HG02852 (cell line): ENCODE data around the gene QRFP.

Experiments used
- ATAC-seq: cut with Tn5 transposase; IDR thresholded peaks from one replicate; pipeline ENCODE4 v1.9.1; 2021; ENCODE audit warnings: mild to moderate bottlenecking, moderate library complexity; ENCODE audit not compliant: unreplicated experiment

Gene QRFP

GRCh38 chr9:130896233-130897014 is at the start of gene QRFP:
QRFP (minus strand) TSS chr9:130896812; CDS start chr9:130893838, 2,974 bp downstream.
- no peak for ATAC-seq

- no peak for ATAC-seq
Measured at GRCh38 chr9:130945173-130945572, 48.6 kb upstream of the QRFP start.

- no peak for ATAC-seq
Measured at GRCh38 chr9:130944510-130945058, 48.0 kb upstream of the QRFP start.

- no peak for ATAC-seq
Measured at GRCh38 chr9:130943777-130944176, 47.2 kb upstream of the QRFP start.

- ATAC-seq: no peak
Measured at GRCh38 chr9:130943221-130943620, 46.6 kb upstream of the QRFP start.

GRCh38 chr9:130942679-130943078 is 46.1 kb upstream of the QRFP start:
- ATAC-seq: no peak

- ATAC-seq: no peak
Measured at GRCh38 chr9:130942084-130942483, 45.5 kb upstream of the QRFP start.

- no peak for ATAC-seq
Measured at GRCh38 chr9:130940693-130941576, 44.3 kb upstream of the QRFP start.

- no peak for ATAC-seq
Measured at GRCh38 chr9:130940027-130940549, 43.5 kb upstream of the QRFP start.

GRCh38 chr9:130939405-130940026 is 42.9 kb upstream of the QRFP start:
- ATAC-seq: no peak

- ATAC-seq: no peak
Measured at GRCh38 chr9:130938652-130939404, 42.2 kb upstream of the QRFP start, which contains the start of gene FIBCD1. FIBCD1 (minus strand) TSS chr9:130939247; CDS start chr9:130938607, 640 bp downstream.

- no peak for ATAC-seq
Measured at GRCh38 chr9:130938184-130938651, 41.6 kb upstream of the QRFP start.

GRCh38 chr9:130937146-130938076 is 40.8 kb upstream of the QRFP start:
- ATAC-seq: no peak

GRCh38 chr9:130936285-130937117 is 39.9 kb upstream of the QRFP start:
- no peak for ATAC-seq

- no peak for ATAC-seq
Measured at GRCh38 chr9:130935648-130936271, 39.1 kb upstream of the QRFP start.

- ATAC-seq: no peak
Measured at GRCh38 chr9:130934702-130935647, 38.4 kb upstream of the QRFP start.
